ENCODE data around the gene CAMTA2.

CAMTA2 gene

GRCh38 chr17:4998732-4999429 is 11.4 kb upstream of the CAMTA2 start:
- DNase-seq, result no peak

DNA sequence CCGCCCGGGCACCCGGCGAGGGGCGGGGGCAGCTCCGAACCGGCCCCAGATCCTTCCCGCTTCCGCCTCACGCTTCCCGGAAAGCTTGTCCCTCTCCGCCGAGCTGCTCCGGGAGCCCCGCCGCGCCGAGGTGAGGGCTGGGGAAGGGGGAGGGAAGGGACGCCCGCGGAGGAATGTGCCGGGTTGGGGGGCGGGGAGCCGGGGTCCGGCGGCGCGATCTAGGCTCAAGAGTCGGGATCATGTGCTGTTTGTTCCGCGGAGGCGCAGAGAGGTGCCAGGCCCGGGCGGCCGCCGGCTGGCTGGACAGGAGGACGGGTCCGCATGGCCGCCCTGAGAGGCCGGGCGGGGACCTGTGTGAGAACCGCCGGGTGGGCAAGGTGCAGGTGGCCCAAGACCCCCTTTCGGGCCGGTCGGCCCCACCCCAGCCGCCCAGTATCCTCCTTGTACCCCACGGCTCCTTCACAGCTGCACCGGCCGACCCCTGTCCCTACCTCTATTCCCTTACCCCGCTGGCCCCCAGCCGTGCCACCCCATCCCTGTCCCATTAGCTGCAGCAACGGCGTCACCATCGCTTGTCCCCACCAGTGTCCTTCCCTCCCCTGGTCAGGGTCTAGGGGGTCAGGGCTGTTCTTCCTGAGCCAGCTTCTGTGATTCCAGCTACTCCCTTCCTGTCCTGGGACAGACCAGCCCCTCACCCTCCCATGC is 10.7 kb upstream of the CAMTA2 start:
- DNase-seq, result peak; percentile 40

GRCh38 chr17:4997302-4998026 is 10.0 kb upstream of the CAMTA2 start, which contains the start of the genes INCA1 and KIF1C:
Gene INCA1 (minus strand): TSS chr17:4997522. CDS start chr17:4994437, 3,085 bp downstream.
Gene KIF1C (plus strand): TSS chr17:4997950. CDS start chr17:5000247, 2,297 bp downstream.
- peak; percentile 95 for DNase-seq

DNA sequence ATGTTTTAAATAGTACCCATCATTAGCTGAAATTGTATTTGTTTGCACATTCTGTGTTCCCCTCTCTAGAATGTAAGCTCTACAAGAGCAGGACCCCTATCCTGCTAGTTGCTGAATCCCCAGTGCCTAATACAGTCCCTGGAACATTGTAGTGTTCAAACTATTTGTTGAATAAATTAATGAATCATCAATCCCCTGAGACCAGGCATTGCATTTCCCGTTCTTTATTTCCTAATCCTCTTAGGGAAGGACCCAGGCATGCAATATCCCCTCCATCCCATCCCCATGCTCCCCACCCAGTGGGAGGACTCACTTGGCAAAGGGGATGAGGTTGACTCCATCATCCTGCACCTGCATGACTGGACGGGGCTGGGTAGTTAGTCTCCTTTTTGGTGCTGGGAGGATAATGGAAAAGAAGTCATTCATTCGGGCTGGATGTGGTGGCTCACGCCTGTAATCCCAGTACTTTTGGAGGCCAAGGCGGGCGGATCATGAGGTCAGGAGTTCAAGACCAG is 6.7 kb upstream of the CAMTA2 start:
- no peak for DNase-seq

- DNase-seq, result peak; percentile 54
These were observed 492 bp upstream of the CAMTA2 start for GRCh38 chr17:4987767-4988567.

DNA sequence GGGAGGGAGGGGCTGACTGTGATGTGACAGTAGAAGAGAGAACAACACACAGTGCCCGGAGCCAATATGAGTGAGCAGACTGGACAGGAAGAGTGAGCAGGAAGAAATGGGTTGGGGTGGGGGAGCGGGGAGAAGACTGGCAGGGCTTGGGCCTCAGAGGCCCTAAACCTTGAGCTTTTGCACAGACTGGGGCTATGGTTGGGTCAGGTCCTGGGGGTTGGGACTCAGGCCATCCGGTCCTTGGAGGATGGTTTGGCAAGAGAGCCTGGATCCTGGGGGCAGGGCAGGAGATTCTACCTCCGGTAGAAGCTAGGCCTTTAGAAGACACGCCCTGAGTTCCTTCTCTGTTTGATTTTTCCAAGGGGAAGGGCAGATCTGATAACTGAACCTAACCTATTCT is 1.1 kb downstream of the CAMTA2 start:
- DNase-seq, result no peak

GRCh38 chr17:4982305-4982704 is 5.2 kb downstream of the CAMTA2 start:
- DNase-seq, result no peak

- DNase-seq, result no peak
These were observed 6.7 kb downstream of the CAMTA2 start for GRCh38 chr17:4980644-4981216.

GRCh38 chr17:4978726-4979125 is 8.7 kb downstream of the CAMTA2 start:
- DNase-seq, result no peak

- no peak for DNase-seq
These were observed 13.3 kb downstream of the CAMTA2 start for GRCh38 chr17:4974115-4974670.

DNA sequence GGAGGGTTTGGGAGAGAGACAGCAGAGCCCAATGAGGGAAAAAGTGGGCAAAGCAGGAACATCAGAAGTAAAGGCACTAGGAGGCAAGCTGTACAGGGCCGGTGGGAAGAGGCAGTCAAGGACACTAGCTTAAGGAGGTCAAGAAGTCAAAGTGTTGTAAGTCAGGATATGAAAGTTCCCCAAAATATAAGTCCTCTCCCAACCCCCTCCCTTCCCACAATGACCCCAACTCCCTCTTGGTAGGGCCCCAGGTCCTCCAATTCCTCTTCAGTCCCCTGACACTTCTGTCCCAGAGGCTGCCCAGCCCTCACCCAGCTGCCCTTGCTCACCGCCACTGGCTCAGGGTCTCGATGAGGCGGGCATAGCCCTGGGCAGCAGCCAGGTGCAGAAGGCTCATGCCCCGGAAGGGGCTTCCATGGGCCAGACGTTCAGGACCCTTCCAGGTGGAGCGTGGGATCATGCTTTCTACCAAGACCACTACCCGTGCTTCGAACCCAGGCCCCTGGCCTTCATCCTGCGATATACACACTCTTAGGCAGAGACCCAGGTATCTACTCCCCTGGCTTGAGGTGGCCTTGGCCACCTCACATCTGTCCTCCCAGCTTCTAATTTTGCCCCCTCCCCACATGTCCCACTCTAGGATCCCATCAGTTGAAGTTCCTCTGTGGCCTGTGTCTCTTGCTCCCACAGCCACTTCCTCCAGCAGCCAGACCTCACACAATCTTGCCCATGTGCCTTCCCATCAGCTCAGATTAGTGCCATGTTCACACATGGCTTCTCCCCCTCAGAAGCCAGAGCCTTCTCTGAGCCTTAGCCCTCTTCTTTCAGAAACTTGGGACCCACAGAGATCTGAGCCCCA is 14.0 kb downstream of the CAMTA2 start:
- no peak for DNase-seq

DNA sequence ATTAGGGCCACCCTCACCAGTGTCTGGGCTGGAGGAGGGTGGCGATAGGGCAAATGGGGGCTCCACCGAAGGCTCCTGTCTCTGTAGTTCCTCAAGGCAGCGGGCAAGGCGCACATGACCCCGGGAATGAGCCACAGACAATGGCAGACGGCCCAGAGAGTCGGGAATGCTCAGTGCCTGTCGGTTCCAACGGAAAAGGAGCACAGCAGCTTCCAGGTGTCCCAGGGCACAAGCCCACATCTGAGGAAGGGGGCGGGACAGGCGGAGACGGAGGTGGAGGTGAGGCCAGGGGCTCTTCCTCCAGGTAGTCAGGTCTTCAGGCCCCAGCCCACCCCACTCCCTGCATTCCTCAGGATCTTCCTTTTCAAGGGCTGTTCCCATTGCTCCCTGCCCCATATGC is 14.7 kb downstream of the CAMTA2 start:
- no peak for DNase-seq

DNA sequence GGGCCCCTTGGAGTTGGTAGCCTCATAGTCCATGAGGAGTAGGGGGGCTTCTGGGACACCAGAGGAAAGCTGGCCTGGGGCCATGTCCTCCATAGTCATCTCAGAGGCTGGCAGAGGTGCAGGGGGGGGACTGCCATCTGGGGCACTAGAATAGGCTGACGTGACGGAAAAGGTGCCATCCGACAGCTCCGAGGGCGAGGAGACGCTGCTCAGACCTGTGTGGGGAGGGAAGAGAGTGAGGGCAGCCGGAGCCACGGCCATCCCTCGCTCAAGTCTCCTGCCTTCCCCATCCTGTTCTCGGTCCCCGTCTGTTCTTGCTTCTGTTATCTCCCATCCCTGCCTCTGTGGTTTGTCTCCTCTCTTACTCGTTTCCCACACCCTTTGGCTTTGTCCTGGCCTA is 15.2 kb downstream of the CAMTA2 start:
- DNase-seq, result no peak

- no peak for DNase-seq
These were observed 15.6 kb downstream of the CAMTA2 start for GRCh38 chr17:4971826-4972225.

- no peak for DNase-seq
These were observed 17.2 kb downstream of the CAMTA2 start for GRCh38 chr17:4970273-4970672.

DNA sequence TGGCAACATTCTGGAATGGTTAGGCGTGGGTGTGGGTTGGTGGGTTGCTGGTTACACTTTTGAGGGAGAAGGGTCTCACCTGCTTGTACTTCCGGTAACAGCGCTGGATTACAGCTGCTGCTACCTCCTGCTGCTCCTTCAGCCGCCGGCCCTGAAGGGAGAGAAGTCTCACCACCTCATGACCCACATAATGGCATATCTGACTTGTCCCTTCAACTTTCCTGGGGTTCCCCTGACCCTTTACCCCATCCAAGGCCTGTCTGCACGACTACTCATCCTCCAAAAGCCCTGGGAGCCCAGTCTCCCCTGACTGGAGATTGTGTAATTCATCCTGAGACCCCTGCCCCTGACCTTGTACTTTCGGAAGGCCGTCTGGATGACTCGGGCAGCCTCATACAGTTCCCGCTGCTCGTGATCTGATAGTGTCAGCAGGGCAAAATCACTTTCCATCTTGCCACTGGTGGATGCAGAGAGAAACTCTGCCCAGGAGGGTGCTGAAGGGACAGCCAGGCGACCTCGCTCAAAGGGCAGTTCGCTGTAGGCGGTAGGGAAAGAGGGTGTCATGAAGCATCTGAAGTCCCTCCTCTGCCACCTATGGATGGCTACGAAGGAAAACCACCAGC is 17.8 kb downstream of the CAMTA2 start:
- DNase-seq, result no peak

- no peak for DNase-seq
These were observed 18.4 kb downstream of the CAMTA2 start for GRCh38 chr17:4969047-4969550.

DNA sequence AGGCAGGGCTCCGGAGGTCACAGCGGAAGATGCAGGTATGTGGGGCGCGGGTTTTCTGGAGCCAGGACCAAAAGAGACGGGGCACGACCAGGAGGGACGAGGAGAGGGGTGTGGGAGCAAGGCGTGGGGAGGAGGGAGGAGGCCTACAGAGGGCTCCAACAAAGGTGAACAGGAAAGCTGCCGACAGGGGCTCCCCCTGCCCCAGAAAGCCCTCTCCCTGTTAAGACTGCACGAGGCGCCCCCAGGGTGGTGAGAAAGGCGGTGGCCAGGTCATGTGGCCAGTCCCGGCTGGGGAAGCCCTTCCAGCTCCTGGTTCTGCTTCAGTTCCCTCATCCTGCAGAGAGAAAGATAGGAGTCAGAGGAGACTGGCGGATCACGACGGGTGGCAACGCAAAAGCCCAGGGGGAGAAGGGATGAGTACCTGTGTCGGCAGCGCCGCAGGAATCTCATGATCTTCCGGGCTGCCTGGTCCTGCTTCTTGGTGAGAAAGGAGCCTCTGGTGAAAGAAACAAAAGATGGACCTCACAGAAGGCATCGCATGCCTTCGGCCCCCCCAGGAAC is 18.9 kb downstream of the CAMTA2 start:
- DNase-seq, result no peak

GRCh38 chr17:4967539-4968485 is 19.7 kb downstream of the CAMTA2 start, which contains the start of gene SPAG7:
Gene SPAG7 (minus strand): TSS chr17:4967817. CDS start chr17:4967804, 13 bp downstream.
- peak; percentile 98 for DNase-seq
